ENCODE results near the gene CCDC184.
"Not testable (repeated sequence)": the region's sequence is repeated elsewhere in the genome, so short reads cannot be mapped to it uniquely, and the experiment has no call there.

CCDC184 gene

DNA sequence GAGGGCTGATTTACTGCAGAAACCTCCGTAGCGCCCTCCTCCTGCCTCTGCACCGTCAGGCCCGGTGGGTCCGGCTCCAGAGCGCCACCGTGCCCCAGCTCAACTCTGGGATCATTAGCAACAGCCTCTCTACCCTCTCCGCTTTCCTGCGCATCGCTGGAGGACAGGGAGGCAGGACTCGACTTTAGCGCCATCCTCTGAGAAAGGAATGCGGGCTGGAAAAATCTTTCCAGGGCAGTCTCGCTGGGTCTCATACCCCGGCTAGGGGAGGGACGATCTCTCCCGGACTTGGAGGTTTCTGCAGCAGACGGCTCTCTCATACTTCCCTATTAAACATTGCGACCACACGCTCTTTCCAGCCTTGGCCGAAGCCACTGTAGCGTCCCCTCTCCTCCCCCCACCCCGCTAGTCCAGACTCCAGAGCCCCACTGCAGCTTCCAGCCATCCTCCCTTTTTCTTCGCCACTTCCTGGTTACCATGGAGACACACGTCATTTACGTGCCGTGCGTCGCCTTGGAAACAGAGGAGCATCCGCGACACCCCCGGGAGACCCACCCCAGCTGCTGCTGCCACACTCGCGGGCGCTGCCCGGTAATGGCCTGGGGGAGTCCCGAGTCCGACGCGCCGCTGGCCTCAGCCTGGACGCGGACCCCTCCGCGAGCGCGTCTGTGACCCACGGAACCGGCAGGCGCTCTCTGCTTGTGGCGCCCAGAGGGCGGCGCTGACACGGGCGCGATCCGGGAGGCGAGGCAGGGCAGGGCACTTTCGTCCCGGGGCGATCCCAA is at the start of gene CCDC184:
Gene CCDC184, plus strand, starts transcription at position 554 of the 785 bp plus-strand sequence. CDS start 479 bp downstream, outside the sequence.
- Histone ChIP-seq H3K4me3 (ENCODE audit: low read length in 2 of 2) (peak within 1 kb of the TSS; percentile 57 to 78), H3K27ac (ENCODE audit: low read length) (no peak within 1 kb of the TSS), H3K27me3 (ENCODE audit: control insufficient read depth in 1 of 2, insufficient read depth in 2 of 2, low read length in 2 of 2) (peaks cover 35 to 60% of the 10 kb centered on the region in 2 donors), H3K9ac (ENCODE audit: low read length in 2 of 2) (peak within 1 kb of the TSS in 1 of 2 donors; percentile 47), H3K9me3 (ENCODE audit: control insufficient read depth in 2 of 2, low read length in 2 of 2) (no peaks in the 10 kb centered on the region), H3K36me3 (ENCODE audit: control insufficient read depth in 2 of 2, insufficient read depth in 2 of 2, low read length in 2 of 2) (no peaks in the 10 kb centered on the region), H3K4me1 (ENCODE audit: control insufficient read depth, insufficient read depth, low read length) (peaks cover 17% of the 10 kb centered on the region)

DNA sequence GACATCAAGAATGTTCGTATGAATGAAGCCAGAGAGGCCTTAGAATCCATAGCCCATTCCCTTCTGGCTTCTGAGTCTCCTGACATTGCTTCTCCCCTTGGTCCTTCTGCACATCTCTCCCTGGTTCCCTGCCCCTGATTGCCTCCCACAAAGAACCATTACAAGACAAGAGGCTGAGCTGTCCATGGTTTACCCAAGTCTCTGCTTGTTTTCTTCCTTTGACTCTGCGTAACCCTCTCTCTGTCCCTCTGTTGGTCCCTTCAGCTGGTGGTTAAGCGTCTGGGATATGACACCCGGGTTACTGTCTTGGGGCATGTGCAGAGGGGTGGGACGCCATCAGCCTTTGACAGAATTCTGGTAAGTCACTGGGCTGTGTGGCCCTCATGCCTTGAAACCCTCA is 48.4 kb upstream of the CCDC184 start:
- Histone ChIP-seq H3K27me3 (ENCODE audit: control insufficient read depth in 1 of 2, insufficient read depth in 2 of 2, low read length in 2 of 2) (no peaks in the 10 kb centered on the region), H3K9ac (ENCODE audit: low read length in 2 of 2) (no peak overlapping the region), H3K9me3 (ENCODE audit: control insufficient read depth in 2 of 2, low read length in 2 of 2) (no peaks in the 10 kb centered on the region), H3K4me1 (ENCODE audit: control insufficient read depth, insufficient read depth, low read length) (no peaks in the 10 kb centered on the region), H3K4me3 (ENCODE audit: low read length in 2 of 2) (no peak overlapping the region), H3K27ac (ENCODE audit: low read length) (no peak overlapping the region), H3K36me3 (ENCODE audit: control insufficient read depth in 2 of 2, insufficient read depth in 2 of 2, low read length in 2 of 2) (peaks cover 59 to 65% of the 10 kb centered on the region in 2 donors)

DNA sequence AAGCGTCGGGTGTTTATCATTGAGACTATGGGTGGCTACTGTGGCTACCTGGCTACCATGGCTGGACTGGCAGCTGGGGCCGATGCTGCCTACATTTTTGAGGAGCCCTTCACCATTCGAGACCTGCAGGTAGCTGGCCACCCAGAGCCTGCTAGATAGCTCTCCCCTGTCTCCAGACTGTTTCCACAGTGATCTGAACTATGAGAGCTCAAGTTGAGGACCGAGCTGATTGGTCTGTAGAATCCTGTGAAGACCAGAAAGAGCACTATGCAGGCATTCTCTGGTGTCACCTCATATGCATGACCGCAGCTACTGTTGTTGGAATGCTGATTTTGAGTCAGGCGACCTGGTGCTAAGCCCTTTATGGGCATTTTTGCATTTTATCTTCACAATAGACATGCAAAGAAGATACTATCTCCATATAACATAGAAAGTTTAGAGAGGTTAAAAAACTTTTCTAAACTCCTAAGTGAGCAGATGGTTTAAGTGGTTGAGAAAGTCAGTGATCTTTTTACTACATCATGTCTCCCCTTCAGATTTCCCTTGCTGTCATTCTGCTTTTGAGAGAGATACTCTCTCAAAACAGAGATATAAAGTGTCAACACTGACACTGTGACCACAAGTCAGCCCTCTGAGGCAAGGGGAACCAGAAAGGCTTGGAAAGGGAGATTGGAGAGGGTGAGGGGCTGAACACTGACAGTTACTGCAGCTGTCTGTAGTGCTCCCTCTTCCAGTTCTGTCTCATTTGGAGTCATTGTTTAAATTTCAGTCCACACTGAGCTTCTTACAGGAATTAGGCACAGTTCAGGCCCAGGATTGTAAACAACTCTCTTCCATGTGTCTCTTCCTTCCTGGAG is 40.4 kb upstream of the CCDC184 start:
- Histone ChIP-seq H3K9me3 (ENCODE audit: control insufficient read depth in 2 of 2, low read length in 2 of 2) (no peaks in the 10 kb centered on the region), H3K4me1 (ENCODE audit: control insufficient read depth, insufficient read depth, low read length) (no peaks in the 10 kb centered on the region), H3K27ac (ENCODE audit: low read length) (no peak overlapping the region), H3K27me3 (ENCODE audit: control insufficient read depth in 1 of 2, insufficient read depth in 2 of 2, low read length in 2 of 2) (no peaks in the 10 kb centered on the region), H3K4me3 (ENCODE audit: low read length in 2 of 2) (no peak overlapping the region), H3K9ac (ENCODE audit: low read length in 2 of 2) (no peak overlapping the region), H3K36me3 (ENCODE audit: control insufficient read depth in 2 of 2, insufficient read depth in 2 of 2, low read length in 2 of 2) (peaks cover 50 to 75% of the 10 kb centered on the region in 2 donors)

DNA sequence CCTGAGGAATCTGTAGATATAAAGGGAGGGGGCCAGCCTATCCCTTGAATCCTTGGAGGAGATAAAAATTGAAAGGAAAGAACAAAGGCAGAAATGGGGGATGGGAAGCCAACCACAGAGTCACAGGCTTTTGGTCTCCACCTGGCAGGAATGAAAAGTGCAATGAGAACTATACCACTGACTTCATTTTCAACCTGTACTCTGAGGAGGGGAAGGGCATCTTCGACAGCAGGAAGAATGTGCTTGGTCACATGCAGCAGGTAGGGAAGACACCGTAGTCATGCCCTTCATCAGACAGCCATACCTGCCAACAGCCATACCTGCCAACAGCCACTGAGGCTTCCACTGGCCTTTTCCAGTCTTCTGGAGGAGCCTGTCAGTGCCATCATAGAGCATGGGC is 39.5 kb upstream of the CCDC184 start:
- Histone ChIP-seq H3K9ac (ENCODE audit: low read length in 2 of 2) (no peak overlapping the region), H3K36me3 (ENCODE audit: control insufficient read depth in 2 of 2, insufficient read depth in 2 of 2, low read length in 2 of 2) (peaks cover 51 to 74% of the 10 kb centered on the region in 2 donors), H3K4me3 (ENCODE audit: low read length in 2 of 2) (no peak overlapping the region), H3K4me1 (ENCODE audit: control insufficient read depth, insufficient read depth, low read length) (no peaks in the 10 kb centered on the region), H3K27ac (ENCODE audit: low read length) (no peak overlapping the region), H3K9me3 (ENCODE audit: control insufficient read depth in 2 of 2, low read length in 2 of 2) (no peaks in the 10 kb centered on the region), H3K27me3 (ENCODE audit: control insufficient read depth in 1 of 2, insufficient read depth in 2 of 2, low read length in 2 of 2) (no peaks in the 10 kb centered on the region)

DNA sequence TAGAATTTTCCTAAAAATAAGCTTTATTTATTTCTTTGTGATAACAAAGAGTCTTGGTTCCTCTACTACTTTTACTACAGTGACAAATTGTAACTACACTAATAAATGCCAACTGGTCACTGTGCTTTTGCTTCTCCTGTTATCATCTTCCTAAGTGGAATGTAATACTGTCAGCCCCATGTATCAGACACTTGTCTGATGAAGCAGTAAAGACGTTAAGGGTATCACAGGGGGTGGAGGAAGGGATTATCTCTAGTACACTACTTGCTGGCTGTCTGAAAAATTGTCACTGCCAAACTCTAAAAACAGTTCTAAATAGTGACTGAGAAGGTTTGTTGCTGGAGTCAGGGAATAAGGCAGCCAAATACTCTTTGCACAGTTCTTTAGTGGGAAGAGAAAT is 37.5 kb upstream of the CCDC184 start:
- Histone ChIP-seq H3K27ac (ENCODE audit: low read length) (no peak overlapping the region), H3K4me3 (ENCODE audit: low read length in 2 of 2) (no peak overlapping the region), H3K9ac (ENCODE audit: low read length in 2 of 2) (peak overlapping the region in 1 of 2 donors; percentile 5), H3K27me3 (ENCODE audit: control insufficient read depth in 1 of 2, insufficient read depth in 2 of 2, low read length in 2 of 2) (no peaks in the 10 kb centered on the region), H3K36me3 (ENCODE audit: control insufficient read depth in 2 of 2, insufficient read depth in 2 of 2, low read length in 2 of 2) (peaks cover 60 to 72% of the 10 kb centered on the region in 2 donors), H3K4me1 (ENCODE audit: control insufficient read depth, insufficient read depth, low read length) (no peaks in the 10 kb centered on the region), H3K9me3 (ENCODE audit: control insufficient read depth in 2 of 2, low read length in 2 of 2) (no peaks in the 10 kb centered on the region)

DNA sequence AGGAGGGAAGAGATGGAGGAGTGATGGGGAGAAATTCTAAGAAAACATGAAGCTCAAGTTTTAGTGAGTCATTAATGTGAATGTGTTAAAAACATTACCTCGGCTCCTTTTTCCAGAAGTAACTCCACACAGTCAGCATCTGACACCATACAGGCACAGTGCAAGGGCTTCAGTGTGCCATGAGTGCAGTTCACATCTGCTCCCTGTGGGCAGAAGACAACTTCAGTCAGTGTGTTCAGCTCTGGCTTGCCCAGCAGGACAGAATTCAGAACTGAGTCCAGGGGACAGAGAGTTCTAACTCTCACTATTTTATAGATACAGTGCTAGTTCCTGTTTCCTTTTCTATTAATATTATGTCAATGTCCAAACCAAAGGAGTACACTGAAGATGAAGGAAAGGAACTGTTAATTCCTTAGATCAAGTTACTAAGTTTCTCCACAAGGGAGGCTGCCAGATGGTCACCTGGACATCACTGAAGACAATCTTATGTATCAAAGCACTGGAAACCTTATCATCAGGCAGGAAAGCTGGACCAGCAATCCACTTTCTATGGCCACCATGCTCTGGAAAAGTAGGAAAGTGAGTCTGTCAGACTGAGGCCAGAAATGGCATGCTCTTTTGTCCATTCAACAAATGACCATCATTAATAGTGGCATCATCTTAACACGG is 32.2 kb upstream of the CCDC184 start:
- H3K9ac ChIP-seq (ENCODE audit: low read length in 2 of 2) = no peak overlapping the region
- H3K4me3 ChIP-seq (ENCODE audit: low read length in 2 of 2) = no peak overlapping the region
- no peaks in the 10 kb centered on the region for H3K9me3 ChIP-seq (ENCODE audit: control insufficient read depth in 2 of 2, low read length in 2 of 2)
- peaks cover 38 to 48% of the 10 kb centered on the region in 2 donors for H3K36me3 ChIP-seq (ENCODE audit: control insufficient read depth in 2 of 2, insufficient read depth in 2 of 2, low read length in 2 of 2)
- H3K27ac ChIP-seq (ENCODE audit: low read length) = no peak overlapping the region
- peaks cover 3% of the 10 kb centered on the region for H3K4me1 ChIP-seq (ENCODE audit: control insufficient read depth, insufficient read depth, low read length)
- H3K27me3 ChIP-seq (ENCODE audit: control insufficient read depth in 1 of 2, insufficient read depth in 2 of 2, low read length in 2 of 2) = no peaks in the 10 kb centered on the region

DNA sequence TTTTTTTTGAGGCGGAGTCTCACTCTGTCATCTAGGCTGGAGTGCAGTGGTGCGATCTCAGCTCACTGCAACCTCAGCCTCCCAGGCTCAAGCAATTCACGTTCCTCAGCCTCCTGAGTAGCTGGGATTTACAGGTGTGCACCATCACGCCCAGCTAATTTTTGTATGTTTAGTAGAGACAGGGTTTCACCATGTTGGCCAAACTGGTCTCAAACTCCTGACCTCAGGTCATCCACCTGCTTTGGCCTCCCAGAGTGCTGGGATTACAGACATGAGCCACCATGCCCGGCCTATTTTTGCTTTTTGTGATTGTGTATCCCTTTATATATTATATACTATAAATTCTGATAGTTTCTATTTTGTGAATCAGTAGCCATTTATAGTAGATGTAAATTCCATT is 27.7 kb upstream of the CCDC184 start:
- Histone ChIP-seq H3K36me3 (ENCODE audit: control insufficient read depth in 2 of 2, insufficient read depth in 2 of 2, low read length in 2 of 2) (peaks cover 15 to 21% of the 10 kb centered on the region in 2 donors), H3K4me3 (ENCODE audit: low read length in 2 of 2) (peak overlapping the region in 1 of 2 donors; percentile 99)
- not testable (repeated sequence) for H3K4me1 ChIP-seq (ENCODE audit: control insufficient read depth, insufficient read depth, low read length); H3K9ac ChIP-seq (ENCODE audit: low read length in 2 of 2); H3K27ac ChIP-seq (ENCODE audit: low read length); H3K9me3 ChIP-seq (ENCODE audit: control insufficient read depth in 2 of 2, low read length in 2 of 2); H3K27me3 ChIP-seq (ENCODE audit: control insufficient read depth in 1 of 2, insufficient read depth in 2 of 2, low read length in 2 of 2)

DNA sequence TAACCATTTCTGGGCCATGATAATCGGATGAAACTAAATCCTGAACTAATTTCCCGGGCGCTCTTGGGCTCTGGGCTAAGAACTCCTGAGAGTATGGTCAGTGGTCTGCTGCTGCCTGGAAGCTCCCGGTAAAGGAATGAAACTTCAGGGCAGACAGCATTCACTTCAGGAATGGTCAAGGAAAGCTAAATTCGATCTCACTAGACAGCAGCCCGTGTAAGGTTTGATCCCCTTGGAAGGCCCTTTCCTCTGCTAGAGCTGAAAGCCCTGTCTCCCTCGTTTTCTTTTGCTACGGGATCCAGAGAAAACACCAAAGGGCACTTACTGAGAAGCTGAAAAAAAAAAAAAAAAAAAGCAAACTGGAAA is 26.8 kb upstream of the CCDC184 start:
- peak overlapping the region; percentile 79 to 95 for H3K9ac ChIP-seq (ENCODE audit: low read length in 2 of 2)
- H3K9me3 ChIP-seq (ENCODE audit: control insufficient read depth in 2 of 2, low read length in 2 of 2) = no peaks in the 10 kb centered on the region
- peaks cover 9% of the 10 kb centered on the region for H3K4me1 ChIP-seq (ENCODE audit: control insufficient read depth, insufficient read depth, low read length)
- H3K27me3 ChIP-seq (ENCODE audit: control insufficient read depth in 1 of 2, insufficient read depth in 2 of 2, low read length in 2 of 2) = no peaks in the 10 kb centered on the region
- peak overlapping the region; percentile 89 to 99 for H3K4me3 ChIP-seq (ENCODE audit: low read length in 2 of 2)
- H3K36me3 ChIP-seq (ENCODE audit: control insufficient read depth in 2 of 2, insufficient read depth in 2 of 2, low read length in 2 of 2) = peaks cover 6 to 12% of the 10 kb centered on the region in 2 donors
- H3K27ac ChIP-seq (ENCODE audit: low read length) = no peak overlapping the region

DNA sequence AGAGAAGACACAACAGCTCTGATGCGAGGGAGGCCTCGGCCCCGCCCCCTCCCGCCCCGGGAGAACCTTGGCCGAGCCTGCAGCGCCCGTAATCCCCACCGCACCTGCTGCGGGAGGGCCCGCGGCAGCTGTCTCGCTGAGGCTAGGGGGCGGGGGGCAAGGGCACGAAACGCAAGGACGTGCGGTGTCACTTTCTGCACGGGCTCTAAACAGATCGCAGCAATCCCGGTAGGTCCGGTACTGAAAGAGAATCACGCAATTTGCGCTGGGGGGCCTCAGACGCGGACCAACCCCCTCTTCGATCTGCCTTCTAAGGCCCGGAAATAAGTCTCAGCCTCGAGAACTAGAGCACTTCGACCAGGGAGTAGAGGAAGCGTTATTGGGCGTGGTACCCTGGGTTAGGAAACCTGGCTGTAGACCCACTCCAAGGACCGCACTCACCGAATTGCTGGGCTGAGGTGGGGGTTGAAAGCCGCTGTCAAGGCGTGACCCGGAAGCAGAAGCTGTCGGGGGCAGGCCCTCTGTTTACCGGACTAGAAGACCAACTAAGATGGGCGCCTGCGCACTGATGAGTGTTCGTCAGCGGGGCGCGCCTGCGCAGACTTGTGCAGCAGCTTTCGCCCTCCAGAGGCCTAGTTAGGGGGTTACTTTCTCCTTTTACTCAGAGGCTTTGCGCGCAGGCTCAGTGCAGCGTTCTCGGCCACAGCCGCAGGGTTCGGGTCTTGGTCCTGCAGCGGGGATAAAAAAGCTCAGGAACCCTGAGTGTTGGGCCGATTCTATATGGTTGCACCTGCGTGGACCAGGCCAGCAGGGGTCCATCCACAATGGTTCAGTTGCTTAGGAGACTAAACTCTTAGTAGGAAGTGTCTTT is 26.2 kb upstream of the CCDC184 start, which contains the start of gene ASB8:
Gene ASB8, minus strand, starts transcription at position 498 of the 871 bp plus-strand sequence. CDS start 4,019 bp downstream, outside the sequence.
- H3K36me3 ChIP-seq (ENCODE audit: control insufficient read depth in 2 of 2, insufficient read depth in 2 of 2, low read length in 2 of 2) = peaks cover 5 to 10% of the 10 kb centered on the region in 2 donors
- H3K9ac ChIP-seq (ENCODE audit: low read length in 2 of 2) = peak within 1 kb of the TSS; percentile 79 to 95
- H3K9me3 ChIP-seq (ENCODE audit: control insufficient read depth in 2 of 2, low read length in 2 of 2) = no peaks in the 10 kb centered on the region
- H3K27me3 ChIP-seq (ENCODE audit: control insufficient read depth in 1 of 2, insufficient read depth in 2 of 2, low read length in 2 of 2) = no peaks in the 10 kb centered on the region
- peak within 1 kb of the TSS; percentile 56 for H3K27ac ChIP-seq (ENCODE audit: low read length)
- peak within 1 kb of the TSS; percentile 89 to 99 for H3K4me3 ChIP-seq (ENCODE audit: low read length in 2 of 2)
- peaks cover 9% of the 10 kb centered on the region for H3K4me1 ChIP-seq (ENCODE audit: control insufficient read depth, insufficient read depth, low read length)
